ENCODE results near the gene UBALD1.

DNA sequence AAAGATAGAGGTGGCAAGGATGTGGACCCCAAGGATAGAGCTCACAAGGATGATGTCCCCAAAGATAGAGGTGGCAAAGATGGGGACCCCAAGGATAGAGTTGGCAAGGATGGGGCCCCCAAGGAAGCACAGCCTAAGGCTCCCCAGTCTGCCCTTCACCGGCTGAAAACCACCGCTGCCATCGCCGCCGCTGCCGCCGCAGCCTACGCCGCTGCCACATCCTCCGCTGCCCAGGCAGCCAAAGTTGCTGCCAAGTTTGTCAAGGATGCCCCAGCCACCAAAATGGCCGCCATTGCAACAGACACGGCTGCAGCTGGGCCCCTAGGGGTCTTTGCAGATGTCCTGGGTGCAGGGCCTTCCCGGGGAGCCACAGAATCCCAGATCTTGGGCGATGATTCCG, 38.7 kb downstream of the UBALD1 start:
- TF ChIP-seq POLR2A (IDR thresholded peaks at IDR 0.05; ENCODE audit: low read length) (no peak), GATA1 (IDR thresholded peaks at IDR 0.05; ENCODE audit: low read depth, low read length) (no peak)

Measured in erythroblast (primary cell).